Hepatocyte (in vitro differentiated cells): Measurements from ENCODE around the gene SORBS2. TPM values are rescaled to one million over a fixed set of nuclear protein-coding genes. Genes with fewer than 3 reads are reported as not detected.

Source experiments
- DNase-seq: peaks from one replicate; pipeline ENCODE4 v3.0.0-alpha.2; 2016; ENCODE audit warnings: low spot score
- H2AFZ ChIP-seq: fragments of 200-600 bp; sonication (generic); 2 replicates; pipeline ENCODE4 v1.6.0; 2016; ENCODE audit warnings: antibody characterized with exemption, mild to moderate bottlenecking
- H3K27ac ChIP-seq: fragments of 200-600 bp; sonication (generic); 2 replicates; pipeline ENCODE4 v1.5.1; 2016; ENCODE audit warnings: mild to moderate bottlenecking
- H3K27me3 ChIP-seq: fragments of 200-600 bp; sonication (generic); 2 replicates; pipeline ENCODE4 v1.6.1; 2016
- H3K36me3 ChIP-seq: fragments of 200-600 bp; sonication (generic); replicated peaks from 2 replicates; pipeline ENCODE4 v1.5.1; 2016; ENCODE audit warnings: low read depth; ENCODE audit not compliant: insufficient read depth
- H3K4me1 ChIP-seq: fragments of 200-600 bp; sonication (generic); 2 replicates; pipeline ENCODE4 v1.5.1; 2016; ENCODE audit warnings: mild to moderate bottlenecking, moderate library complexity; ENCODE audit not compliant: insufficient read depth
- H3K4me2 ChIP-seq: fragments of 200-600 bp; sonication (generic); 2 replicates; pipeline ENCODE4 v1.6.0; 2016
- H3K4me3 ChIP-seq: fragments of 200-600 bp; sonication (generic); 2 replicates; pipeline ENCODE4 v1.5.1; 2016; ENCODE audit warnings: mild to moderate bottlenecking
- H3K79me2 ChIP-seq: fragments of 200-600 bp; sonication (generic); 2 replicates; pipeline ENCODE4 v1.6.0; 2017; ENCODE audit warnings: mild to moderate bottlenecking
- H3K9me2 ChIP-seq: fragments of 200-600 bp; sonication (generic); replicated peaks from 2 replicates; pipeline ENCODE4 v1.6.0; 2017; ENCODE audit warnings: mild to moderate bottlenecking; ENCODE audit not compliant: insufficient read depth
- H3K9me3 ChIP-seq: fragments of 200-600 bp; sonication (generic); 2 replicates; pipeline ENCODE4 v1.5.1; 2016; ENCODE audit warnings: low read depth, mild to moderate bottlenecking
- H4K20me1 ChIP-seq: fragments of 200-600 bp; sonication (generic); 2 replicates; pipeline ENCODE4 v1.6.0; 2016; ENCODE audit warnings: mild to moderate bottlenecking; ENCODE audit not compliant: insufficient read depth, poor library complexity, severe bottlenecking
- EZH2 ChIP-seq: fragments of 200-600 bp; sonication (generic); IDR thresholded peaks from 2 replicates; pipeline ENCODE4 v1.6.1; 2016; ENCODE audit warnings: antibody characterized with exemption, mild to moderate bottlenecking, borderline replicate concordance
- EZH2phosphoT487 ChIP-seq: fragments of 200-600 bp; sonication (generic); IDR thresholded peaks from one replicate; pipeline ENCODE4 v1.6.1; 2018; ENCODE audit warnings: antibody characterized with exemption, mild to moderate bottlenecking, low read depth, moderate library complexity; ENCODE audit not compliant: unreplicated experiment, severe bottlenecking
- WGBS: methylation state at CpG from one replicate; pipeline ENCODE4 v1.1.6; 2016; ENCODE audit warnings: low lambda C conversion rate; ENCODE audit errors: missing lambda C conversion rate; 5-methylcytosine and 5-hydroxymethylcytosine counted together
- polyA plus RNA-seq: library from polyadenylated mRNA; unstranded; fragments of >200 nt; fragmentation: Nextera tagmentation; extraction: Ambion mirVana; gene quantifications from 2 replicates; pipeline ENCODE4 v1.2.1, GENCODE V29; 2016
- total RNA-seq: library from RNA; depleted of rRNA; stranded (reverse); fragments of >200 nt; gene quantifications from 2 replicates; pipeline ENCODE4 v1.2.3, GENCODE V29; 2014
- TF ChIP-seq, protein P1 (sequence below): fragments of 200-600 bp; sonication (generic); IDR thresholded peaks from 2 replicates; pipeline ENCODE4 v1.5.1; 2016; ENCODE audit warnings: antibody characterized with exemption, mild to moderate bottlenecking; ENCODE audit not compliant: poor library complexity

The SORBS2 gene
- total and polyA plus RNA-seq, 2 experiments from 2014 or later = 43.4 to 52.1 TPM

DNA sequence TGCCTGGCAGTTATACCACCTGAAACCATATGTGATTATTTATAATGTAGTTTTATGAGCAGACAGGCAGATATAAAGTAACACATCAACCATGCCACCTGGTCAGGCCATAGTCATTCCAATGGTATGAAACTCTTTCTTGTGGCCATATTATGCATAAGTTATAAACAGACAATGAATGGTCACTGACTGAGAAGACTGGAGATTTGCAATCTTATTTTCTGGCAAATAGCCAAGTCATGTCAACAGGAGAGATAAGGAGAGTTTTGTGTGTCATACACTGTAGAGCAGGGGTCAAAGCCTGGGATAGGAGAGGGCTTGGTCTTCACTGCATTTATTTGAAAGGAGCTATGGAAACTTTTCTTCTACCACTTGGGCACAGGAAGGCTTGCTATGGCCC, 29.5 kb downstream of the SORBS2 start:
- Histone ChIP-seq H3K27ac (peak overlapping the region; percentile 15), H3K4me1 (no peaks in the 10 kb centered on the region), H3K36me3 (no peaks in the 10 kb centered on the region), H3K79me2 (no peaks in the 10 kb centered on the region), H4K20me1 (no peaks in the 10 kb centered on the region), H3K9me2 (no peaks in the 10 kb centered on the region), H3K4me3 (no peak overlapping the region), H3K9me3 (no peaks in the 10 kb centered on the region), H2AFZ (no peak overlapping the region), H3K4me2 (no peak overlapping the region), H3K27me3 (no peaks in the 10 kb centered on the region)
- TF ChIP-seq EZH2 (no peak), EZH2phosphoT487 (no peak)
- TF ChIP-seq, protein P1, sequence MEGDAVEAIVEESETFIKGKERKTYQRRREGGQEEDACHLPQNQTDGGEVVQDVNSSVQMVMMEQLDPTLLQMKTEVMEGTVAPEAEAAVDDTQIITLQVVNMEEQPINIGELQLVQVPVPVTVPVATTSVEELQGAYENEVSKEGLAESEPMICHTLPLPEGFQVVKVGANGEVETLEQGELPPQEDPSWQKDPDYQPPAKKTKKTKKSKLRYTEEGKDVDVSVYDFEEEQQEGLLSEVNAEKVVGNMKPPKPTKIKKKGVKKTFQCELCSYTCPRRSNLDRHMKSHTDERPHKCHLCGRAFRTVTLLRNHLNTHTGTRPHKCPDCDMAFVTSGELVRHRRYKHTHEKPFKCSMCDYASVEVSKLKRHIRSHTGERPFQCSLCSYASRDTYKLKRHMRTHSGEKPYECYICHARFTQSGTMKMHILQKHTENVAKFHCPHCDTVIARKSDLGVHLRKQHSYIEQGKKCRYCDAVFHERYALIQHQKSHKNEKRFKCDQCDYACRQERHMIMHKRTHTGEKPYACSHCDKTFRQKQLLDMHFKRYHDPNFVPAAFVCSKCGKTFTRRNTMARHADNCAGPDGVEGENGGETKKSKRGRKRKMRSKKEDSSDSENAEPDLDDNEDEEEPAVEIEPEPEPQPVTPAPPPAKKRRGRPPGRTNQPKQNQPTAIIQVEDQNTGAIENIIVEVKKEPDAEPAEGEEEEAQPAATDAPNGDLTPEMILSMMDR = no peak
- peak; percentile 25 for DNase-seq

DNA sequence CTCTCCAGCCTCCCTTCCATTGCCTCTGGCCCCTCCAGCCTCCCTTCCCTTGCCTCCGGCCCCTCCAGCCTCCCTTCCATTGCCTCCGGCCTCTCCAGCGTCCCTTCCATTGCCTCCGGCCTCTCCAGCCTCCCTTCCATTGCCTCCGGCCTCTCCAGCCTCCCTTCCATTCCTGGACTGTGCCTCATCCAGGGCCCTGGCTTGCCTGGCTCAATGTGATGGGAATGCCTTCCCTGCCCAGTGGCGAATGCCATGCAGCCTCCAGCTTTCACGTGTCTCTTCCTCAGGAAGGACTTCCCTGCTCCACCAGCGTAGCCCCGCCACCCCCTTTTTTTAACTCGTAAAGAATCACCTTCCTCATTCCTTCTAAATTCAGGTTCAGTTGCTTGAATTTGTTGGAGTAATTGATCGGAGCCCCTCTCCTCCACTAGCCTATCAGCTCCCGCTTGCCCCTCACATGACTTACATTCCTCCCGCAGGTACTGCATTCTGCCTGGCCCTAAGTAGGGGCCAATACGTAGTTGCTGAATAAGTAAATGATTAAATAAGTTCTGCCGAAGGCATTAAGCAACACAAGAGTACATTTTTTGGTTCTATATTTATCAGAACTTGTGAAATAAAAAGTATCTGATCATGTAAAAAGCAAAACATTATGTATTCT, 30.3 kb downstream of the SORBS2 start:
- no peaks in the 10 kb centered on the region for H3K79me2 ChIP-seq
- H3K9me3 ChIP-seq = no peaks in the 10 kb centered on the region
- no peak for DNase-seq
- no peaks in the 10 kb centered on the region for H3K27me3 ChIP-seq
- H4K20me1 ChIP-seq = no peaks in the 10 kb centered on the region
- no peaks in the 10 kb centered on the region for H3K4me1 ChIP-seq
- no peak overlapping the region for H2AFZ ChIP-seq
- TF ChIP-seq, protein P1 = no peak
- TF ChIP-seq EZH2phosphoT487 (no peak), EZH2 (no peak)
- H3K4me3 ChIP-seq = no peak overlapping the region
- H3K27ac ChIP-seq = no peak overlapping the region
- WGBS = 94% methylated on average over 14 of the region's 15 CpGs
- H3K36me3 ChIP-seq = no peaks in the 10 kb centered on the region
- H3K9me2 ChIP-seq = no peaks in the 10 kb centered on the region
- H3K4me2 ChIP-seq = no peak overlapping the region

- Histone ChIP-seq H3K9me2 (no peaks in the 10 kb centered on the region), H3K27ac (no peak overlapping the region)
Measured at GRCh38 chr4:185780472-185780871, 31.5 kb downstream of the SORBS2 start.

More at GRCh38 chr4:185780472-185780871, 31.5 kb downstream of the SORBS2 start:
- Histone ChIP-seq H3K4me1 (peaks cover 8% of the 10 kb centered on the region), H3K79me2 (no peaks in the 10 kb centered on the region), H3K4me3 (no peak overlapping the region), H3K9me3 (no peaks in the 10 kb centered on the region), H4K20me1 (no peaks in the 10 kb centered on the region), H2AFZ (no peak overlapping the region), H3K4me2 (no peak overlapping the region), H3K27me3 (no peaks in the 10 kb centered on the region), H3K36me3 (no peaks in the 10 kb centered on the region)
- 83% methylated on average over 5 of the region's 5 CpGs for WGBS
- TF ChIP-seq, protein P1 = no peak
- TF ChIP-seq EZH2phosphoT487 (no peak), EZH2 (no peak)
- DNase-seq = no peak
